ENCODE measurements around the gene ZSWIM8.

Gene ZSWIM8

GRCh38 chr10:73838827-73839226, 53.4 kb downstream of the ZSWIM8 start:
- peaks cover 19% of the 10 kb centered on the region for H3K36me3 Mint-ChIP-seq (ENCODE audit: low read depth)
- no peak for TF ChIP-seq CTCF (IDR thresholded peaks at IDR 0.05)
- H3K27ac Mint-ChIP-seq, result no peak overlapping the region
- no peaks in the 10 kb centered on the region for H3K9me3 Mint-ChIP-seq
- no peak for DNase-seq
- peaks cover 33% of the 10 kb centered on the region for H3K4me1 Mint-ChIP-seq
- no peak overlapping the region for H3K4me3 Mint-ChIP-seq
- H3K27me3 Mint-ChIP-seq (ENCODE audit: low read depth, poor library complexity), result no peaks in the 10 kb centered on the region

GRCh38 chr10:73839276-73839966, 54.0 kb downstream of the ZSWIM8 start:
- no peaks in the 10 kb centered on the region for H3K9me3 Mint-ChIP-seq
- H3K27me3 Mint-ChIP-seq (ENCODE audit: low read depth, poor library complexity), result no peaks in the 10 kb centered on the region
- H3K36me3 Mint-ChIP-seq (ENCODE audit: low read depth), result peaks cover 17% of the 10 kb centered on the region
- TF ChIP-seq CTCF (IDR thresholded peaks at IDR 0.05), result no peak
- no peak overlapping the region for H3K27ac Mint-ChIP-seq
- no peak for DNase-seq
- no peak overlapping the region for H3K4me3 Mint-ChIP-seq
- H3K4me1 Mint-ChIP-seq, result peaks cover 33% of the 10 kb centered on the region

GRCh38 chr10:73840056-73840402, 54.6 kb downstream of the ZSWIM8 start:
- Mint-ChIP-seq H3K36me3 (ENCODE audit: low read depth) (peaks cover 16% of the 10 kb centered on the region), H3K27me3 (ENCODE audit: low read depth, poor library complexity) (no peaks in the 10 kb centered on the region), H3K4me1 (peaks cover 33% of the 10 kb centered on the region), H3K27ac (peak overlapping the region; percentile 36), H3K9me3 (no peaks in the 10 kb centered on the region), H3K4me3 (no peak overlapping the region)
- TF ChIP-seq CTCF (IDR thresholded peaks at IDR 0.05), result no peak
- no peak for DNase-seq

GRCh38 chr10:73840403-73841060, 55.1 kb downstream of the ZSWIM8 start:
- no peak for DNase-seq
- peak overlapping the region; percentile 36 for H3K27ac Mint-ChIP-seq

GRCh38 chr10:73841061-73841421, 55.6 kb downstream of the ZSWIM8 start:
- H3K9me3 Mint-ChIP-seq, result no peaks in the 10 kb centered on the region
- H3K27ac Mint-ChIP-seq, result no peak overlapping the region
- no peak overlapping the region for H3K4me3 Mint-ChIP-seq
- no peak for TF ChIP-seq CTCF (IDR thresholded peaks at IDR 0.05)
- H3K27me3 Mint-ChIP-seq (ENCODE audit: low read depth, poor library complexity), result no peaks in the 10 kb centered on the region
- peaks cover 23% of the 10 kb centered on the region for H3K36me3 Mint-ChIP-seq (ENCODE audit: low read depth)
- DNase-seq, result no peak
- H3K4me1 Mint-ChIP-seq, result peaks cover 33% of the 10 kb centered on the region

More at GRCh38 chr10:73840403-73841060, 55.1 kb downstream of the ZSWIM8 start:
- Mint-ChIP-seq H3K36me3 (ENCODE audit: low read depth) (peaks cover 18% of the 10 kb centered on the region), H3K9me3 (no peaks in the 10 kb centered on the region), H3K27me3 (ENCODE audit: low read depth, poor library complexity) (no peaks in the 10 kb centered on the region), H3K4me3 (no peak overlapping the region), H3K4me1 (peaks cover 33% of the 10 kb centered on the region)
- TF ChIP-seq CTCF (IDR thresholded peaks at IDR 0.05), result no peak

Measured in nephron progenitor cell (in vitro differentiated cells).